IMR-90 (cell line): ENCODE measurements around the gene BCCIP. TPM values are rescaled to one million over a fixed set of nuclear protein-coding genes. Genes with fewer than 3 reads are reported as not detected.

Source experiments
- ATAC-seq: fragments of 200-7000 bp; cut with Tn5 transposase; 2 replicates; pipeline ENCODE4 v1.9.1; 2020; ENCODE audit warnings: low read depth, mild to moderate bottlenecking, moderate library complexity
- BruUV-seq: library from RNA; stranded (reverse); fragments of 400-500 nt; replicated peaks from 2 replicates; lab custom pipeline; 2021; lab: Mats Ljungman, UMichigan
- CTCF ChIA-PET: fragments of 300-600 bp; formaldehyde crosslinking; extraction: SDS; loops from one replicate; lab custom pipeline; 2021; ENCODE audit warnings: antibody characterized with exemption; lab: Yijun Ruan, JAX
- POLR2A ChIA-PET: fragments of 300-600 bp; sonication (Branson Sonifier 250); formaldehyde crosslinking; loops from one replicate; lab custom pipeline; 2022; ENCODE audit warnings: antibody characterized with exemption; ENCODE audit not compliant: unreplicated experiment; lab: Charles Lee
- DNase-seq: peaks from one replicate; pipeline ENCODE4 v3.0.0; 2013
- H2AFZ ChIP-seq: replicated peaks from 2 replicates; pipeline ENCODE3; 2013; ENCODE audit warnings: low read length, mild to moderate bottlenecking; ENCODE audit not compliant: poor library complexity
- H2AK5ac ChIP-seq: 2 replicates; pipeline ENCODE4 v1.6.1; 2013; ENCODE audit warnings: low read depth, low read length, inconsistent platforms
- H2AK9ac ChIP-seq: replicated peaks from 2 replicates; pipeline ENCODE3; 2013; ENCODE audit warnings: mild to moderate bottlenecking, low read depth, low read length, moderate library complexity; ENCODE audit not compliant: poor library complexity
- H2BK120ac ChIP-seq: 2 replicates; pipeline ENCODE4 v1.6.1; 2013; ENCODE audit warnings: low read depth, low read length, inconsistent platforms
- H2BK15ac ChIP-seq: 3 replicates; pipeline ENCODE4 v1.6.1; 2013; ENCODE audit warnings: low read depth, low read length, inconsistent platforms
- H2BK20ac ChIP-seq: 2 replicates; pipeline ENCODE4 v1.6.1; 2013; ENCODE audit warnings: low read depth, mild to moderate bottlenecking, inconsistent platforms, low read length, moderate library complexity
- H2BK5ac ChIP-seq: 2 replicates; pipeline ENCODE4 v1.6.1; 2013; ENCODE audit warnings: mild to moderate bottlenecking, low read depth, low read length, inconsistent platforms; ENCODE audit not compliant: poor library complexity, severe bottlenecking
- H3K14ac ChIP-seq: replicated peaks from 2 replicates; pipeline ENCODE4 v1.6.1; 2013; ENCODE audit warnings: low read depth, low read length, inconsistent platforms
- H3K18ac ChIP-seq: 2 replicates; pipeline ENCODE4 v1.6.1; 2013; ENCODE audit warnings: low read depth, low read length, control low read depth
- H3K23ac ChIP-seq: 2 replicates; pipeline ENCODE4 v1.6.1; 2013; ENCODE audit warnings: low read depth, low read length, inconsistent platforms
- H3K27ac ChIP-seq: 2 replicates; pipeline ENCODE4 v1.5.1; 2013; ENCODE audit warnings: mild to moderate bottlenecking, control low read depth, low read length; ENCODE audit not compliant: insufficient read depth
- H3K27me3 ChIP-seq: 2 replicates; pipeline ENCODE4 v1.6.1; 2013; ENCODE audit warnings: low read length; ENCODE audit not compliant: control insufficient read depth, insufficient read depth
- H3K36me3 ChIP-seq: 2 replicates; pipeline ENCODE4 v1.6.1; 2013; ENCODE audit warnings: low read length, mixed read lengths; ENCODE audit not compliant: control insufficient read depth, insufficient read depth
- H3K4ac ChIP-seq: 2 replicates; pipeline ENCODE4 v1.6.1; 2013; ENCODE audit warnings: low read depth, low read length, inconsistent platforms
- H3K4me1 ChIP-seq: 2 replicates; pipeline ENCODE4 v1.6.1; 2013; ENCODE audit warnings: low read length, mixed read lengths; ENCODE audit not compliant: control insufficient read depth, insufficient read depth
- H3K4me2 ChIP-seq: 2 replicates; pipeline ENCODE4 v1.6.1; 2013; ENCODE audit warnings: low read depth, mild to moderate bottlenecking, control low read depth, low read length, moderate library complexity
- H3K4me3 ChIP-seq: 2 replicates; pipeline ENCODE4 v1.5.1; 2013; ENCODE audit warnings: low read depth, mild to moderate bottlenecking, control low read depth, low read length, moderate library complexity; ENCODE audit not compliant: insufficient read depth
- H3K56ac ChIP-seq: 2 replicates; pipeline ENCODE4 v1.6.1; 2013; ENCODE audit warnings: low read length, inconsistent platforms; ENCODE audit not compliant: insufficient read depth; ENCODE audit errors: extremely low read depth
- H3K79me1 ChIP-seq, 2 experiments: 2 replicates each; pipeline ENCODE4 v1.6.1; 2013; ENCODE audit warnings: low read length in 2 of 2, inconsistent platforms in 1 of 2, low read depth in 1 of 2
- H3K9ac ChIP-seq: 2 replicates; pipeline ENCODE4 v1.6.1; 2013; ENCODE audit warnings: low read depth, low read length, control low read depth
- H3K9me1 ChIP-seq: 2 replicates; pipeline ENCODE4 v1.6.1; 2013; ENCODE audit warnings: low read length, inconsistent platforms; ENCODE audit not compliant: insufficient read depth
- H3K9me3 ChIP-seq: 2 replicates; pipeline ENCODE4 v1.6.1; 2013; ENCODE audit warnings: low read length; ENCODE audit not compliant: control insufficient read depth, insufficient read depth
- H4K20me1 ChIP-seq: 2 replicates; pipeline ENCODE4 v1.6.1; 2013; ENCODE audit warnings: low read length, inconsistent platforms; ENCODE audit not compliant: insufficient read depth
- H4K5ac ChIP-seq: 2 replicates; pipeline ENCODE4 v1.6.1; 2013; ENCODE audit warnings: mild to moderate bottlenecking, low read depth, low read length, control low read depth
- H4K8ac ChIP-seq, 2 experiments: 2 replicates each; pipeline ENCODE4 v1.6.1; 2013; ENCODE audit warnings: low read depth in 2 of 2, low read length in 2 of 2, control low read depth in 1 of 2, inconsistent platforms in 1 of 2
- H4K91ac ChIP-seq: 2 replicates; pipeline ENCODE4 v1.6.1; 2013; ENCODE audit warnings: low read depth, low read length, inconsistent platforms; ENCODE audit not compliant: insufficient read depth
- BHLHE40 ChIP-seq: fragments of 150-350 bp; IDR thresholded peaks from 2 replicates; pipeline ENCODE4 v1.6.1; 2016; ENCODE audit warnings: mild to moderate bottlenecking, low read depth, low read length
- FOS ChIP-seq: fragments of 150-350 bp; IDR thresholded peaks from 2 replicates; pipeline ENCODE4 v1.6.1; 2016; ENCODE audit warnings: low read depth, low read length
- MAZ ChIP-seq: IDR thresholded peaks from 2 replicates; pipeline ENCODE4 v1.6.1; 2012; ENCODE audit warnings: low read depth, mild to moderate bottlenecking, low read length, improper control_type of control experiment, moderate library complexity, borderline replicate concordance
- MXI1 ChIP-seq: IDR thresholded peaks from 2 replicates; pipeline ENCODE4 v1.6.1; 2012; ENCODE audit warnings: low read depth, mild to moderate bottlenecking, low read length, moderate library complexity, borderline replicate concordance
- NFE2L2 ChIP-seq: fragments of 150-350 bp; IDR thresholded peaks from 2 replicates; pipeline ENCODE4 v1.6.1; 2016; ENCODE audit warnings: low read depth, mild to moderate bottlenecking, low read length
- POLR2A ChIP-seq: IDR thresholded peaks from 2 replicates; pipeline ENCODE4 v1.6.1; 2012; ENCODE audit warnings: mild to moderate bottlenecking, low read depth, low read length
- RAD21 ChIP-seq: IDR thresholded peaks from 2 replicates; pipeline ENCODE4 v1.6.1; 2012; ENCODE audit warnings: low read length, improper control_type of control experiment
- WGBS, 2 experiments: methylation state at CpG; one replicate each; pipeline versions ENCODE4 v1.1.5 to v1.1.7; 2013; ENCODE audit warnings: missing lambda C conversion rate in 2 of 2; ENCODE audit not compliant: insufficient read length in 1 of 2; ENCODE audit errors: extremely low coverage in 2 of 2; 5-methylcytosine and 5-hydroxymethylcytosine counted together
- dilution Hi-C: fragments of 300-500 bp; cut with HindIII; formaldehyde crosslinking; loops from one replicate; pipeline ENCODE4 v1.14.3; 2018; ENCODE audit warnings: low sequenced_read_pairs; ENCODE audit not compliant: unreplicated experiment
- in situ Hi-C: fragments of 300-500 bp; cut with MboI; formaldehyde crosslinking; loops from 3 replicates; pipeline ENCODE4 v1.14.3; 2019; ENCODE audit warnings: low sequenced_read_pairs, inconsistent platforms, mixed read lengths
- intact Hi-C: fragments of 100-400 bp; cut with micrococcal nuclease; formaldehyde crosslinking; loops from 2 replicates; pipeline ENCODE4 v1.10.0; 2022
- polyA plus RNA-seq, 3 experiments: library from polyadenylated mRNA; depleted of rRNA; stranded (reverse); fragments of >200 nt; gene quantifications; 2 replicates each; pipeline ENCODE4 v1.2.3, GENCODE V29; 2012; ENCODE audit warnings: low replicate concordance in 1 of 3
- total RNA-seq: library from RNA; depleted of rRNA; stranded (reverse); fragments of >200 nt; gene quantifications from 2 replicates; pipeline ENCODE4 v1.2.3, GENCODE V29; 2012

BCCIP gene
- total and polyA plus RNA-seq, 2 of the 4 experiments (the other 2 are of a cell fraction), result 31.9 to 49.2 TPM

GRCh38 chr10:125799451-125800182 is 23.7 kb upstream of the BCCIP start:
- Histone ChIP-seq H3K56ac (no peak overlapping the region), H3K9me1 (peaks cover 3% of the 10 kb centered on the region), H2BK5ac (no peak overlapping the region), H4K5ac (no peak overlapping the region), H2AFZ (no peak overlapping the region), H2BK20ac (no peak overlapping the region), H2BK15ac (no peak overlapping the region), H2AK5ac (no peak overlapping the region), H4K8ac (no peak overlapping the region), H3K27me3 (no peaks in the 10 kb centered on the region), H3K79me1 (no peaks in the 10 kb centered on the region), H3K4me1 (no peaks in the 10 kb centered on the region), H3K23ac (no peak overlapping the region), H2AK9ac (no peak overlapping the region), H3K27ac (no peak overlapping the region), H3K4me2 (no peak overlapping the region), H3K9me3 (no peaks in the 10 kb centered on the region), H3K36me3 (peaks cover 25% of the 10 kb centered on the region), H3K4ac (no peak overlapping the region), H4K20me1 (no peaks in the 10 kb centered on the region), H3K14ac (no peak overlapping the region), H3K9ac (no peak overlapping the region), H3K18ac (no peak overlapping the region), H3K4me3 (no peak overlapping the region), H4K91ac (no peak overlapping the region), H2BK120ac (no peak overlapping the region)
- ChIA-PET POLR2A (no interaction called here), CTCF (no interaction called here)
- dilution Hi-C loops, result no loop called here
- WGBS, 2 experiments, result 100% methylated on average over 1 of the region's 8 CpGs; no CpG with 5 or more reads in 1 of the 2 experiments
- no TSS peak for BruUV-seq
- TF ChIP-seq FOS, result no peak
- TF ChIP-seq BHLHE40, result no peak
- no peak for TF ChIP-seq MAZ
- no peak for TF ChIP-seq POLR2A
- no peak for TF ChIP-seq MXI1
- TF ChIP-seq NFE2L2, result no peak
- no peak for TF ChIP-seq RAD21
- DNase-seq, result no peak
- intact Hi-C loops, result no loop called here
- peak; percentile 53 for ATAC-seq
- in situ Hi-C loops, result no loop called here
